WI38 (cell line): ENCODE data around the gene SLC5A9.

Source experiments
- H3K4me3 ChIP-seq: 2 replicates; pipeline ENCODE4 v1.5.1; 2011; ENCODE audit warnings: low read depth, mild to moderate bottlenecking, control low read depth, low read length
- TF ChIP-seq, protein P1 (sequence below): IDR thresholded peaks from 2 replicates; pipeline ENCODE4 v1.5.1; 2012; ENCODE audit warnings: low read depth, mild to moderate bottlenecking, control low read depth, low read length

The SLC5A9 gene

DNA sequence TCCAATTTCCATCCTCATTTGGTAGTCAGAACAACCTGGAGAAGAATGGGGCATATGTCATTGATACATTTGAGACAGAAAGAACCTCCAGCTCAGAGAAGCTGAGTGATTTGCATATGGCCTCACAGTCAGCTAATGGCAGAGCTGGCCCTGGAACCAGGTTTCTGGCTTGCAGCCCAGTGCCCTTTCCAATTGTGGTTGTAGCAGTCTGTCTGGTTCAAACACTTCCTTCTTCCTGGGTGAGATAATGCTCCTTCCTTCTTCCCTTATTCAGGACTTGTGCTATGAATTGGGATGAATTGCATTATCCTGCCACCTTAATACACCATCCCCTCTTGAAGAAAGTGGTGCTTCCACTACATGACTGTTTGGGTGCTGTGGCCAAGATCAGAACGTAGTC lies 24.2 kb downstream of the SLC5A9 start:
- TF ChIP-seq, protein P1, sequence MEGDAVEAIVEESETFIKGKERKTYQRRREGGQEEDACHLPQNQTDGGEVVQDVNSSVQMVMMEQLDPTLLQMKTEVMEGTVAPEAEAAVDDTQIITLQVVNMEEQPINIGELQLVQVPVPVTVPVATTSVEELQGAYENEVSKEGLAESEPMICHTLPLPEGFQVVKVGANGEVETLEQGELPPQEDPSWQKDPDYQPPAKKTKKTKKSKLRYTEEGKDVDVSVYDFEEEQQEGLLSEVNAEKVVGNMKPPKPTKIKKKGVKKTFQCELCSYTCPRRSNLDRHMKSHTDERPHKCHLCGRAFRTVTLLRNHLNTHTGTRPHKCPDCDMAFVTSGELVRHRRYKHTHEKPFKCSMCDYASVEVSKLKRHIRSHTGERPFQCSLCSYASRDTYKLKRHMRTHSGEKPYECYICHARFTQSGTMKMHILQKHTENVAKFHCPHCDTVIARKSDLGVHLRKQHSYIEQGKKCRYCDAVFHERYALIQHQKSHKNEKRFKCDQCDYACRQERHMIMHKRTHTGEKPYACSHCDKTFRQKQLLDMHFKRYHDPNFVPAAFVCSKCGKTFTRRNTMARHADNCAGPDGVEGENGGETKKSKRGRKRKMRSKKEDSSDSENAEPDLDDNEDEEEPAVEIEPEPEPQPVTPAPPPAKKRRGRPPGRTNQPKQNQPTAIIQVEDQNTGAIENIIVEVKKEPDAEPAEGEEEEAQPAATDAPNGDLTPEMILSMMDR, result no peak
- H3K4me3 ChIP-seq, result no peak overlapping the region

DNA sequence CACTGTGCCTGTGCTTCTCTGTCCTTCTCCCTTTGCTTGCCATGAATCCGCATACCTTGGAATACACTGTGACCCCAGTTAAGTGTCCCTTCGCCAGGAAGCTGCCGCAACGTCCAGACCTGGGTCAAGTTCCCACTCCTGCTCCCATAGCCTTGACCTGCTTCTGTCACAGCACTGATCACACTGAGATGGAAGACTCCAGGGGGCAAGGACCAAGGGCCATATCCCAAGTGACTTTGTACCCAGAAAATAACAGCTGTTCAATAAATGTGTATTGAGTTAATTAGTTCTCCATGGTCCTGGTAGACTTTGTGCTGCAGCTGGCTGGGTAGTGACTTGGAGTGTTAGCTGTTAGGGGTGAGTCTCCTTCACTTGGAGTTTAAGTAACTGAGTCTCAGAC lies 25.8 kb downstream of the SLC5A9 start:
- TF ChIP-seq, protein P1, result no peak
- H3K4me3 ChIP-seq, result no peak overlapping the region

DNA sequence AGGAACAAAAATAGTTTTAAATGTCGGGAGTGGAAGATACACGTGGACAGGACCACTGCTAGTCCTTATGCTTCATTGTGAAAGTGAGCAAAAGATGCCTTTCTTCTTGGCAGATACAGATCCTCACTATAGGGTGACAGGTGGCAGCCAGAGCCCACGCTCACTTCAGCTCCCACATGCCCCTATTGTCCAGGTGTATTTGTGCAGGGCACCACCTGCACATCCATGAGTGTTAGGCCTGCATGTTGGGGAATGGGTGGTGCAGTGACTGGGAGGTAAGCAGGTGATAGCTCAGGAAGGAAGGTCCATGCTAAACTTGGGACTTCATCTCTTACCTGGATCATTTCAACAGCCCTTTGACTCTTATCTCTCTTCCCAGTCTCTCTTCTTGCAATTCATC lies 27.4 kb downstream of the SLC5A9 start:
- TF ChIP-seq, protein P1, result no peak

DNA sequence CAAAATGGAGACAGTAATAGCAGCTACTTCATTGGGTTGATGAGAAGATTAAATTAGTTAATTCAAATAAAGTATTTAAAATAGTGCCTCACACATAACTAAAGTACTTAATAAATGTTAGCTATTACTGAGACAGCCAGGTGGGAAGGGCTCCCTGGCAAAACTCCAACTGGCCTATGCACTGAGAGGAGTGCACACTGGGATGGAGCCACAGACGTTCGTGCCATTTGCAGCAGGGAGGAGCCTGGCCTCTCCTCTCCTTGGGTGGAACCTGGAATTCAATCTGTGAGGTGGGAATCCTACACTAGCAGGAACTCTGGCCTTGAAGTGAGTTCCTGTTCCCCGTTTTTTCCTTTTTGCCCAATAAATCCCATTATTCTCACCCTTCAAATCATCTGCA lies 28.1 kb downstream of the SLC5A9 start:
- TF ChIP-seq, protein P1, result no peak

More for the DNA sequence above, 27.4 kb downstream of the SLC5A9 start:
- no peak overlapping the region for H3K4me3 ChIP-seq

DNA sequence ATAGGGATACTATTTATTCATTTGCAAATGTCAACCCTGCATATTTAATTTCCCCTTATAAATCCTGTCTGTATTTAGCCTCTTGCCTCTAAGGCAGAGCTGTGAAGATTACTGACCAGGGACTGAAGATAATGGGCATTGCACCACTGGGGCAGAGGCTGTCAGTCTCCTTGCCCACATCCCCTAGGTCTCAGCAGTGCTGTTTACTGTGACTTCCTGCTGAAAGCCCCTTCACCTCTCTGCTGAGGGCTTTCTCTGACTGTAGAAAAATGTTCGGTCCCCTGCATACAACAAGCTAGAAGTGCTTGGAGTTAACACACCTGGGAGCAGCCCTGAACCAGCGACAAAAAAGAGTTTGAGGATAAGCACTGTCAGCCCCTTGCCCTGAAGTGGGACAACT lies 28.8 kb downstream of the SLC5A9 start:
- TF ChIP-seq, protein P1, result no peak
- H3K4me3 ChIP-seq, result no peak overlapping the region

More for the DNA sequence above, 28.1 kb downstream of the SLC5A9 start:
- no peak overlapping the region for H3K4me3 ChIP-seq

DNA sequence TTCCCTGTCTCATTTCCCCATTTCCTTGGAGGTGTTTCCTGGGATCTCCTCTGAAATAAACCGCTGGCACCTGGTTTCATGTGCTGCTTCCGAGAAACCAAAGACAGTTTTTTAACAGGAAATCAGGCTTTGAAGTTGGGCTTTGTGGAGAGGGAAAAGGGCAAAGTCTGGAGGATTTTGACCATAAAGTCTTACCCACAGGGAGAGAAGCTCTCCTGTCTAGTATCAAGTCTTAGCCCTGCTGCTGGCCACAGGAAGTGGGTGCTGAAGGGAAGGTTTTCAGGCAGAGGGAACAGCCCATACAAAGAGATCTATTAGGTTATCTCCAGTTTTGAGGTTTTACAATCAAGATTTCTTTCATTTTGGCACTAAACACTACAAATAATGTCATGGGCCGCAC lies 29.3 kb downstream of the SLC5A9 start:
- H3K4me3 ChIP-seq, result no peak overlapping the region
- TF ChIP-seq, protein P1, result no peak

DNA sequence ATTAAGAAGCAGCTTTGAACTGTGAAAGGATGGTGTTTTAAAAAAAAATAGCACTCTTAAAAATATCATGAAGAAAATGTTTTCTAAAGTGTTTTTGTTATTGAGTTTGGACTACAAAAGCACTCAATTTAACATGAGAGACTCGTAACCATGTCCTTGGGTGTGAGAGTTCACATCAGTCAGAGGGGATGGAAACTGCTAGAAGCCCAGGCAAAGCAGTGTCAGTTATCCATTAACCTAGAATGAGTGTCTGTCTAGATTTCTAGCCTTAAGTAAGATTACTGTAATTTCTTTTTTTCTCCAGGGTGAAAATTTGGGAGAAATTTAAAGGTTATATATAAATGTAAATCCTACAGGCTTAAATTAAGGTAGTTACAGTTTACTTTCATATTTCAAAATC lies 31.7 kb downstream of the SLC5A9 start:
- no peak overlapping the region for H3K4me3 ChIP-seq
- TF ChIP-seq, protein P1, result no peak
